IPS DF 4.7 (cell line): ENCODE measurements around the gene ACAD11.

Experiments
- DNase-seq: peaks from one replicate; pipeline ENCODE4 v3.0.0-alpha.2; 2013; ENCODE audit warnings: low spot score; ENCODE audit errors: extremely low read depth

The ACAD11 gene, protein sequence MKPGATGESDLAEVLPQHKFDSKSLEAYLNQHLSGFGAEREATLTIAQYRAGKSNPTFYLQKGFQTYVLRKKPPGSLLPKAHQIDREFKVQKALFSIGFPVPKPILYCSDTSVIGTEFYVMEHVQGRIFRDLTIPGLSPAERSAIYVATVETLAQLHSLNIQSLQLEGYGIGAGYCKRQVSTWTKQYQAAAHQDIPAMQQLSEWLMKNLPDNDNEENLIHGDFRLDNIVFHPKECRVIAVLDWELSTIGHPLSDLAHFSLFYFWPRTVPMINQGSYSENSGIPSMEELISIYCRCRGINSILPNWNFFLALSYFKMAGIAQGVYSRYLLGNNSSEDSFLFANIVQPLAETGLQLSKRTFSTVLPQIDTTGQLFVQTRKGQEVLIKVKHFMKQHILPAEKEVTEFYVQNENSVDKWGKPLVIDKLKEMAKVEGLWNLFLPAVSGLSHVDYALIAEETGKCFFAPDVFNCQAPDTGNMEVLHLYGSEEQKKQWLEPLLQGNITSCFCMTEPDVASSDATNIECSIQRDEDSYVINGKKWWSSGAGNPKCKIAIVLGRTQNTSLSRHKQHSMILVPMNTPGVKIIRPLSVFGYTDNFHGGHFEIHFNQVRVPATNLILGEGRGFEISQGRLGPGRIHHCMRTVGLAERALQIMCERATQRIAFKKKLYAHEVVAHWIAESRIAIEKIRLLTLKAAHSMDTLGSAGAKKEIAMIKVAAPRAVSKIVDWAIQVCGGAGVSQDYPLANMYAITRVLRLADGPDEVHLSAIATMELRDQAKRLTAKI

DNA sequence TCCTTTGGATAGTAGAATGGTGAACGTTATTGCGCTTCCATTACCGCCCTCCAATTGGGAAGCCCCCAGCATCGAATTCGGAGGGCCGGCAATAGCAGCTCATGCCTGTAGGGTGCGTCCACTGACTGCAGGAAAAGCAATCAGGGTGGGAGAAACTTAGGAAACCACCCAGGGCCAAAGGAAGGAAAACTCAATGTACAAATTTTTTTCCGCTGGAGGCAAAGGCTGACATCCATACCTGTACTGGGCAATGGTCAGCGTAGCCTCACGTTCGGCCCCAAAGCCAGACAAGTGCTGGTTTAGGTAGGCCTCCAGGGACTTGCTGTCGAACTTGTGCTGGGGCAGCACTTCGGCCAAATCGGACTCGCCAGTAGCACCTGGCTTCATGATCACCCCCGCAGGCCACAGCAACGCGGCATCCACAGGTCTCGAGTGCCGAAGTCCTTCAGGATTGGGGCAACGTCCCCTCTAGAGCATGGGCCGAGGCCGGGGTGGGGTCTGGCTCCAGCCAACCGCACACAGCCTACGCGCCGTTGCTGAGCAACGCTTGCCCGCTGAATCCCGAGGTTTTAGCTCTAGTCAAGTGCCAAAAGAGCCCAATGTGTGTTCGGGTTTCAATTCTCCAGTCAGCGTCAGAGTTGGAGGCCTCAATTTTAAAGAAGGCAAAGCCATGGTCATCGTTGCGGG lies at the start of gene ACAD11:
Gene ACAD11, minus strand, starts transcription at position 445 of the 687 bp plus-strand sequence. Its CDS starts 58 bp downstream, at position 387.
- no peak for DNase-seq

GRCh38 chr3:132703733-132704132 lies 44.1 kb upstream of the ACAD11 start:
- no peak for DNase-seq

DNA sequence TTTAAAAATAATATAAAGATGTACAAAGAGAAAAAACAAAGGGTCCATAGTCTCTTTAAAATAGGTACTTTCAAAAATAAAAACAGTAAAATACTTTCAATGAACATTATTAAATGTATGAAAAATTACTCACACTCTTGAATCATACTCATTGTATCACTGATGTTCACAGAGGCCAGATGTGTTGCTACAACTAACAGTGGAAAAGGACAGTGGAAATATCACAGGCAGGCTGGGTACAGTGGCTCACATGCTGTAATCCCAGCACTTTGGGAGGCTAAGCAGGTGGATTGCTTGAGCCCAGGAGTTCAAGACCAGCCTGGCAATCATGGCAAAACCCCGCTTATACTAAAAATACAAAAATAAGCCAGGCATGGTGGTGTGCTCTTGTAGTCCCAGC lies 35.8 kb upstream of the ACAD11 start:
- DNase-seq: no peak

DNA sequence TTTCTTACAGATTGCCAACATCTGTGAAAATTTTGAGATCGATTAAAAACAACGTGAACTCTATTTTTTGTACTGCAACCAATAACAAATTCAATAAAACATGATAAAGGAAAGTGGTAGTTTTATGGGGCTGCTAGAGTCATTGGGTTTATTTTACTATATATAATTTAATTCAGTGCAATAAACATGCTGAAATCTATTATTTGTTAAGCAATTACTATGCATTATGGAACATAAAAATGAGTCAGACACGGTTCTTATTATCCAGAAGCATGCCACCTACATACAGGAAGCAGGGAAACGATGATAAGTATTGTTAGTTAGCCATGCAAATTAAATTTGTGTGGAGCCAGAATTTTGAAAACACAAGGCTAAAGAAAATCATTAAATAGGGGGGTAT lies 35.4 kb upstream of the ACAD11 start:
- DNase-seq: no peak

GRCh38 chr3:132690040-132690439 lies 30.4 kb upstream of the ACAD11 start:
- DNase-seq: no peak

DNA sequence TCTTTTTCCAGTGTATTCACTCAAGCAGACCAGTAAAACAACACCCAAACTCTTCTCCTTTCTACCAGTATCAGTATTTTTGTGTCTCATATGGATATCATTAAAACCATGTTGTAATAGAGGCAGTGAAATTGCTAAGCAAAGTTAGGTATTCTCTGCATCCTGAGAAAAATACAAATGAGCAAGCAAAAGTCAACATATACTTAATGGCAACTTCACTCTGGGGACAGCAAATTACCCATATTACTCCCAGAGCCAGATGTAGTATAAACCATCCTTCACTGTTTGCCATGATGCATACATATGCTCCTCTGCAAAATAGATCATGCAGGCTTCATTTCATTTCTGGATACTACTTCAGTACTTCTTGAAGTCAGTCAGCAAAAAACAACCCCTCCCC lies 22.6 kb upstream of the ACAD11 start:
- DNase-seq: no peak

GRCh38 chr3:132681421-132681820 lies 21.8 kb upstream of the ACAD11 start:
- DNase-seq: no peak

GRCh38 chr3:132679911-132680310 lies 20.3 kb upstream of the ACAD11 start:
- DNase-seq: no peak

GRCh38 chr3:132675408-132675807 lies 15.8 kb upstream of the ACAD11 start:
- DNase-seq: no peak

DNA sequence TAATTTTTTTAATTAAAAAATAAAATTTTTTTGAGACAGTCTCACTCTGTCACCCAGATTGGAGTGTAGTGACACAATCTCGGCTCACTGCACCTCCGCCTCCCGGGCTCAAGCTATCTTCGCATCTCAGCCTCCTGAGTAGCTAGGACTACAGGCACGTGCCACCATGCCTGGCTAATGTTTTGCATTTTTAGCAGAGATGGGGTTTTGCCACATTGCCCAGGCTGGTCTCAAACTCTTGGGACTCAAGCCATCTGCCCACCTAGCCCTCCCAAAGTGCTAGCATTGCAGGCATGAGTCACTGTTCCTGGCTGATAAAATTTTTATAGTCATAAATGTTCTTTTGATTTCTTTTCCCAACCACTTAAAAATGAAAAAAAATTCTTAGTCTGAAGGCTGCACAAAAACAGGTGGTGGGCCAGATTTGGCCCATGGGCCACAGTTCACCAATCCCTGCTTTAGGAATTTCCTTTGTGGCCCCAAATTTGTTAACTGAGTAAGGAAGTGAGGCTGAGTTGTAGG lies 9.7 kb upstream of the ACAD11 start:
- DNase-seq: no peak

- no peak for DNase-seq
Observed at GRCh38 chr3:132665230-132665745, 5.7 kb upstream of the ACAD11 start.

DNA sequence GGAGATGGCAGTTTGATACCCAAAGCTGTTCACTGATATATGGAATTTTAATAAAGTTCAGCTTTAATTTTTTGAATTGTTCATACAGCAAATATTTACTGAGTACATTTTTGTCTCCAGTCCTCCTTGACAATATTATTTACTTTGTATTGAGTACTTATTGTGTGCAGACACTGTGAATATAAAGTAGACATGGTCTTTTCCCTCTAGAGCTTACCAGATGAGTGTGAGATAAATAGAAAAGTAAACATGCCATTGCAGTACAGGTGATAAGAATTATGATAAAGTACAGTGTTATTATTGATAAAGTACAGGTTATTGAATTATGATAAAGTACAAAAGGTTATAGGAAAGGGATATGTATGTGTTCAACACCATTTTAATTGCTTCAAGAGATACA lies 2.6 kb upstream of the ACAD11 start:
- no peak for DNase-seq

DNA sequence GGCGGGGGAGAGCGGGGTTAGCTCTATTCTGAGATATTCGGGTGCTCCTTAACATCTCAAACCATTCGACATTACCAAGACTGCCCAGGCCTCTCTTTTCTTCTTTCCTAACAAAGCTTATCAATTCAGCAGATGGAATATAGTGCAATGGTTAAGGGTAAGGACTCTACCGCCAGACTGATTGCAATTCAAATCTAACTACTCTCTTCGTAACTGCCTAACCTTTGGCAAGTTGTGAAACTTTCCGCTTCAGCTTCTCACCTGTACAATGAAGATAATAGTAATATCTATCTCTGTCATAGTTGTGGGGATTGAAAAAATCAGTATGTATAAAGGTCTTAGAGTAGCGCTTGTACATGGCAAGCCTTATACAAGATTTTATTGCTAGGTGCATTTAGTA lies 1.5 kb upstream of the ACAD11 start:
- no peak for DNase-seq

DNA sequence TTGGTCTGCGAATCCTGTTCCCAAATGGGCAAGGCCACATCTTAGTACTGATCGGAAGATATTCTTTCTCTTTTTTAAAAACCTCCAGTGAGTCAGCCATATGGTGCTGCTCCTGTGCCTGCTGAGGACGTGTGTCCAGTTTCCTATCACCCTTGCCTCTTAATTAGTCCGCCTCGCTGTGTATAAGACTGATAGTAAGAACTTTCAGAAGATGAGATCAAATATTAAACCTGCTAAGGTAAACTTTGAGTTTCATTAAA lies 1.1 kb upstream of the ACAD11 start:
- DNase-seq: no peak

DNA sequence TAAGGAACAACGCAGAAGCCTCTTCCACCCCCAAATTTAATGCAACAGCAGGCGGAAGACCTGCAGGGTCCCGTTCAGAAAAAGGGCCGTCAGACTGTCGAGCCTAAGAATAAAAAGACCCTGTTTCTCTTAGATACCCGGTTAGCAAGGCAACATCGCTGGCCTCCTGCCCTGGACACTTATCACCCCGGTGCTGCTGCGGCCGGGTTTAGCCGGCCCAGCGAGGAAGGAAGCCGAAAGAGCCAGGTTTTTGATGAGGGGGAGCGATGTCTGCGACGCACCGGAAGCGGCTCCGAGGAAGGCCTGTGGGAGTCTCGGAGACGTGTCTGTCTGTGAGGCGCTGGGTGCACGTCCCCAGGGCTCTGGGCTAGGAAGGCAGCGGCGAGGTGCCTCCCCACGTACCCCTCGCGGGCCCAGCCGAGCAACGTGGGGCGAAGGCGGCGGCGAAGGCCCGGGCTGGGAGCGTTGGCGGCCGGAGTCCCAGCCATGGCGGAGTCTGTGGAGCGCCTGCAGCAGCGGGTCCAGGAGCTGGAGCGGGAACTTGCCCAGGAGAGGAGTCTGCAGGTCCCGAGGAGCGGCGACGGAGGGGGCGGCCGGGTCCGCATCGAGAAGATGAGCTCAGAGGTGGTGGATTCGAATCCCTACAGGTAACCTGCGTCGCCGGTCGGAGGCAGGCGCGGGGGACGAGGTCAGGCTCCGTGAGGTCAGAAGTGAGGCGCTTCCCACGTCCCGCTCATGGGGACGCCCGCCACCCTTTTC lies 622 bp upstream of the ACAD11 start, which contains the start of gene UBA5:
Gene UBA5, plus strand, starts transcription at position 278 of the 759 bp plus-strand sequence. Its CDS starts 209 bp downstream, at position 487.
- no peak for DNase-seq

GRCh38 chr3:132659000-132659364 lies 627 bp downstream of the ACAD11 start:
- DNase-seq: no peak

- DNase-seq: no peak
Observed at GRCh38 chr3:132657869-132658747, 1.5 kb downstream of the ACAD11 start.

GRCh38 chr3:132655471-132655870 lies 4.1 kb downstream of the ACAD11 start:
- DNase-seq: no peak

DNA sequence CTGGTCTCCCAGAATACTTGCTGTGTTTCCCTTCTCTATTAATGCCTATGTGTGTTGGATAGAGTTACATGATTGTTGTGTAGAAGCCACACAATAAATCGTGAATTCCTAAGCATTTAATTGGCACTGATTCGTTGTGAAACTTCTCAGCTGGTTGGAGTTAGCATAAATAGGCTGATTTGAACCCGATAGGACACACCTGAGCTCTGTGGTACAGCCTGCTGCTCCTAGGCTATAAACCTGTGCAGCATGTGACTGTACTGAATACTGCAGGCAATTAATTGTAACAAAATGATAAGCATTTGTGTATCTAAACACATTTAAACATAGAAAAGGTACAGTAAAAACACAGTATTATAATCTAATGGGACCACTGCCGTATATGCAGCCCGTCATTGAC lies 4.9 kb downstream of the ACAD11 start:
- DNase-seq: no peak

- no peak for DNase-seq
Observed at GRCh38 chr3:132654190-132654589, 5.4 kb downstream of the ACAD11 start.
